Measurements from ENCODE around the gene C2orf81.

The C2orf81 gene

DNA sequence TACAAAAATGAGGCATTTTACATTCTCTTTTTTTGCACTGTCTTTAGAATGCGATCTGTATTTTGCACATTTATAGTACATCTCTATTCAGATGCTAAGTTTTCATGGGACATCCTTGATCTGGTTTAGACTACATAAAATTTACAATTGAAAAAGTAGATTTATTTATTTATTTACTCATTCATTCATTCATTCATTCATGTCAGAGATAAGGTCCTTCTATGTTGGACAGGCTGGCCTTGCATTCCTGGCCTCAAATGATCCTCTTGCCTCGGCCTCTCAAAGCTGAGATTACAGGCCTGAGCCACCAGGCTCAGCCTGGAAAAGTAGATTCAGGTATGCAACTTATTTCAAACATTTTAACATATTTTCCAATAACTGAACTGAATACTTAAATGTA, 25.3 kb downstream of the C2orf81 start:
- no peak for DNase-seq (ENCODE audit: low read depth, low spot score)
- in situ Hi-C loops (cut with HindIII; ENCODE audit: low sequenced_read_pairs) = no loop called here
- no peak overlapping the region for H3K4me3 ChIP-seq (ENCODE audit: low read depth, low read length)
- TF ChIP-seq, protein P1, sequence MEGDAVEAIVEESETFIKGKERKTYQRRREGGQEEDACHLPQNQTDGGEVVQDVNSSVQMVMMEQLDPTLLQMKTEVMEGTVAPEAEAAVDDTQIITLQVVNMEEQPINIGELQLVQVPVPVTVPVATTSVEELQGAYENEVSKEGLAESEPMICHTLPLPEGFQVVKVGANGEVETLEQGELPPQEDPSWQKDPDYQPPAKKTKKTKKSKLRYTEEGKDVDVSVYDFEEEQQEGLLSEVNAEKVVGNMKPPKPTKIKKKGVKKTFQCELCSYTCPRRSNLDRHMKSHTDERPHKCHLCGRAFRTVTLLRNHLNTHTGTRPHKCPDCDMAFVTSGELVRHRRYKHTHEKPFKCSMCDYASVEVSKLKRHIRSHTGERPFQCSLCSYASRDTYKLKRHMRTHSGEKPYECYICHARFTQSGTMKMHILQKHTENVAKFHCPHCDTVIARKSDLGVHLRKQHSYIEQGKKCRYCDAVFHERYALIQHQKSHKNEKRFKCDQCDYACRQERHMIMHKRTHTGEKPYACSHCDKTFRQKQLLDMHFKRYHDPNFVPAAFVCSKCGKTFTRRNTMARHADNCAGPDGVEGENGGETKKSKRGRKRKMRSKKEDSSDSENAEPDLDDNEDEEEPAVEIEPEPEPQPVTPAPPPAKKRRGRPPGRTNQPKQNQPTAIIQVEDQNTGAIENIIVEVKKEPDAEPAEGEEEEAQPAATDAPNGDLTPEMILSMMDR (IDR thresholded peaks at IDR 0.05; ENCODE audit: low read depth, low read length) = no peak

DNA sequence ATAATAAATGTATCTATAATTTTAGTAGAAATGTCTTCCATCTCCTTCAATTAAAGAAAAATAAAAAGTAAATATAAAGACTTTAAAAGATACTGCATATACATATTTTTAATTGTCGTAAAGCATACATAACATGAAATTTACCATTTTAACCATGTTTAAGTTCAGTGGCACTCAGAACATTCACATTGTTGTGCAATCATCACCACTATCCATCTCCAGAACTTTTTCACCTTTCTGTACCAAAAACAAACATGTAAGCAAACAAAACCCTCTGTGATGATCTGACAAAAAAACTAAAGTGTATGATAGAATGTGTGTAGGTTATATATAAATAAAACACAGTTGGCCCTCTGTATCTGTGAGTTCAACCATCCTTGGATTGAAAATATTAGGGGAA, 27.9 kb downstream of the C2orf81 start:
- no peak overlapping the region for H3K4me3 ChIP-seq (ENCODE audit: low read depth, low read length)
- in situ Hi-C loops (cut with HindIII; ENCODE audit: low sequenced_read_pairs) = no loop called here

DNA sequence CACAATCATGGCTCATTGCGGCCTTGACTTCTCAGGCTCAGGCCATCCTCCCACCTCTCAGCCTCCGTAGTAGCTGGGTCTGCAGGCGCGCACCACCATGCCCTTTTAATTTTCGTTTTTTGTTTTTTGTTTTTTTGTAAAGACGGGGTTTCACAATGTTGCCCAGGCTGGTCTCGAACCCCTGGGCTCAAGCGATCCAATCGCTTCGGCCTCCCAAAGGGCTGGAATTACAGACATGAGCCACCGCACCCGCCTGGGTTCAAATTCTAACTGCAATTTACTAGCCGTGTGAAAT, 29.0 kb downstream of the C2orf81 start:
- H3K4me3 ChIP-seq (ENCODE audit: low read depth, low read length) = no peak overlapping the region
- in situ Hi-C loops (cut with HindIII; ENCODE audit: low sequenced_read_pairs) = no loop called here
- DNase-seq (ENCODE audit: low read depth, low spot score) = no peak
- TF ChIP-seq, protein P1 (IDR thresholded peaks at IDR 0.05; ENCODE audit: low read depth, low read length) = no peak

More for the DNA sequence above, 27.9 kb downstream of the C2orf81 start:
- DNase-seq (ENCODE audit: low read depth, low spot score) = no peak
- TF ChIP-seq, protein P1 (IDR thresholded peaks at IDR 0.05; ENCODE audit: low read depth, low read length) = no peak

- H3K4me3 ChIP-seq (ENCODE audit: low read depth, low read length) = peak overlapping the region; percentile 70
- in situ Hi-C loops (cut with HindIII; ENCODE audit: low sequenced_read_pairs) = no loop called here
- peak; percentile 91 for DNase-seq (ENCODE audit: low read depth, low spot score)
- TF ChIP-seq, protein P1 (IDR thresholded peaks at IDR 0.05; ENCODE audit: low read depth, low read length) = peak; percentile 98
These were observed 29.6 kb downstream of the C2orf81 start for GRCh38 chr2:74391580-74392448.

DNA sequence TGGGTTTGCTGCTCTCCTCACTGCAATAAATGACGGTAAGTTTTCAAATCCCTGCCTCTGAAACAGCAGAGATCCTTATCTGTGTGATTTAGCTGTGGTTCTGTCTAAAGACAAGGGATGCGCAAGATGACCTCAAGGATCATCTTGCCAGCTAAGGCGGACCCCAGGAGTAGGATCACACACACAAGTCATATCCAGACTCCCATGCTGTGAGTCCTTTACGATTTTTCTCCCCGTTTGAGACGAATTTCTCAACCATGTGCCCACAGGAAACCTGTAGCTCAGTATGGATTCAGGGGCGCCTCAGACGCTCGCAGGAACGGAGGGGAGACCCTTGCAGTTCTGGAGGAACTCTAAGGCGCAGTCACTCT, 30.2 kb downstream of the C2orf81 start:
- H3K4me3 ChIP-seq (ENCODE audit: low read depth, low read length) = peak overlapping the region; percentile 70
- in situ Hi-C loops (cut with HindIII; ENCODE audit: low sequenced_read_pairs) = no loop called here
- DNase-seq (ENCODE audit: low read depth, low spot score) = peak; percentile 32
- TF ChIP-seq, protein P1 (IDR thresholded peaks at IDR 0.05; ENCODE audit: low read depth, low read length) = no peak

DNA sequence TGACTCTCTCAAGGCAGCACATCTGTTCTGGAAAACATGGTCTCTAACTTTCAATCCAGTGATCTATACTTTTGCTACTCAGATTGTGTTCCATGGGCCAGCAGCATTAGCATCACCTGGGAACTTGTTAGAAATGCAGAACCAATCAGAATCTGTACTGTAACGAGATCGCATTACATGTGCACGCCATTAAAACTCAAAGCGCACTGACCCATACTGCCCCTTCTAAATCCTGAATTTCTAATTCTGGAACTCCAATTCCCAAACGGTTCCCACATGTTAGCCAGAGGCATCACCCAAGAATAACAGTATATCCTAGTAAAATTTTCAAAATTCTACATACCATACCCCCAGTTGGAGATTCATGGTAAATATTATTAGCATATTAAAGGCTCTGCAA, 30.8 kb downstream of the C2orf81 start:
- DNase-seq (ENCODE audit: low read depth, low spot score) = no peak
- peak overlapping the region; percentile 70 for H3K4me3 ChIP-seq (ENCODE audit: low read depth, low read length)
- in situ Hi-C loops (cut with HindIII; ENCODE audit: low sequenced_read_pairs) = no loop called here
- TF ChIP-seq, protein P1 (IDR thresholded peaks at IDR 0.05; ENCODE audit: low read depth, low read length) = no peak
